Astrocyte of the spinal cord (primary cell): ENCODE measurements around the gene FOXO3.

Source experiments
- DNase-seq: peaks from one replicate; pipeline ENCODE4 v3.0.0; 2011; ENCODE audit warnings: low read depth, low spot score
- H3K4me3 ChIP-seq: 2 replicates; pipeline ENCODE4 v1.5.1; 2011; ENCODE audit warnings: low read depth, mild to moderate bottlenecking, low read length, moderate library complexity
- in situ Hi-C: cut with HindIII; loops from 2 replicates; pipeline ENCODE4 v1.10.0; 2017; ENCODE audit warnings: low sequenced_read_pairs
- TF ChIP-seq, protein P1 (sequence below): IDR thresholded peaks from 2 replicates; pipeline ENCODE4 v1.5.1; 2012; ENCODE audit warnings: low read depth, mild to moderate bottlenecking, low read length, inconsistent platforms

Gene FOXO3

DNA sequence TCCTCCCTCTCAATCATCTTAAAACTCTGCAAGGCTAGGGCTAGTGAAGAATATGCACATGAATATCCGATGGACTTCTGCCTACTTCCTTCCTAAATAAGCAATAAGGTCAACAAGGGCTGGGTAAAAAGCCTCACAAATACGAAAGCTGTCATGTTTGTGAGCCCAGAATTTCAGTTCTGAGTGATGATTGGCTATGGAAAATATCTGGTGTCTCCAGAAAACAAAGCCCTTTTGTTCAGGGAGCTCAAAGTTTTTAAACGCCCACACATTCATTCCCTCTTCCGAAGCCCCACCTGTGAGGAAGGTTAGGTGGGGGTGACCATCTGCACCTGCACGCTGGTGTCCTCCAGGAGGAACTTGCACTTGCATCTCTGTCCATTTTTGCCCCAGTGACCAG is 160.6 kb downstream of the FOXO3 start:
- DNase-seq: no peak
- in situ Hi-C loops: no loop called here
- no peak overlapping the region for H3K4me3 ChIP-seq
- TF ChIP-seq, protein P1, sequence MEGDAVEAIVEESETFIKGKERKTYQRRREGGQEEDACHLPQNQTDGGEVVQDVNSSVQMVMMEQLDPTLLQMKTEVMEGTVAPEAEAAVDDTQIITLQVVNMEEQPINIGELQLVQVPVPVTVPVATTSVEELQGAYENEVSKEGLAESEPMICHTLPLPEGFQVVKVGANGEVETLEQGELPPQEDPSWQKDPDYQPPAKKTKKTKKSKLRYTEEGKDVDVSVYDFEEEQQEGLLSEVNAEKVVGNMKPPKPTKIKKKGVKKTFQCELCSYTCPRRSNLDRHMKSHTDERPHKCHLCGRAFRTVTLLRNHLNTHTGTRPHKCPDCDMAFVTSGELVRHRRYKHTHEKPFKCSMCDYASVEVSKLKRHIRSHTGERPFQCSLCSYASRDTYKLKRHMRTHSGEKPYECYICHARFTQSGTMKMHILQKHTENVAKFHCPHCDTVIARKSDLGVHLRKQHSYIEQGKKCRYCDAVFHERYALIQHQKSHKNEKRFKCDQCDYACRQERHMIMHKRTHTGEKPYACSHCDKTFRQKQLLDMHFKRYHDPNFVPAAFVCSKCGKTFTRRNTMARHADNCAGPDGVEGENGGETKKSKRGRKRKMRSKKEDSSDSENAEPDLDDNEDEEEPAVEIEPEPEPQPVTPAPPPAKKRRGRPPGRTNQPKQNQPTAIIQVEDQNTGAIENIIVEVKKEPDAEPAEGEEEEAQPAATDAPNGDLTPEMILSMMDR: no peak

DNA sequence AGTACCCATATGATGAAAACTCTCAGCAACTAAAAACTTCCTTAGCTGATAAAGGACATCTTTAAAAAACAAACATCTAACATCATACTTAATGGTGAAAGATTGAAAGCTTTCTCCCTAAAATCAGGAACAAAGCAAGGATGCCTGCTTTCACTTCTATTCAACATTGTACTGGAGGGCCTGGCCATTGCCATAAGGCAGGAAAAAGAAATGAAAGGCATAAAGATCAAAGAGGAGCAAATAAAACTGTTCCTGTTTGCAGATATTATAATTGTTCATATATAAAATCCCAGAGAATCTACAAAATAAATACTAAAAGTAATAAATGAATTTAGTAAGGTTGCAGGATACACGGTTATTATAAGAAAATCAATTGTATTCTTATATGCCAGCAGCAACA is 162.9 kb downstream of the FOXO3 start:
- DNase-seq: no peak
- no peak overlapping the region for H3K4me3 ChIP-seq
- in situ Hi-C loops: no loop called here
- TF ChIP-seq, protein P1: no peak

DNA sequence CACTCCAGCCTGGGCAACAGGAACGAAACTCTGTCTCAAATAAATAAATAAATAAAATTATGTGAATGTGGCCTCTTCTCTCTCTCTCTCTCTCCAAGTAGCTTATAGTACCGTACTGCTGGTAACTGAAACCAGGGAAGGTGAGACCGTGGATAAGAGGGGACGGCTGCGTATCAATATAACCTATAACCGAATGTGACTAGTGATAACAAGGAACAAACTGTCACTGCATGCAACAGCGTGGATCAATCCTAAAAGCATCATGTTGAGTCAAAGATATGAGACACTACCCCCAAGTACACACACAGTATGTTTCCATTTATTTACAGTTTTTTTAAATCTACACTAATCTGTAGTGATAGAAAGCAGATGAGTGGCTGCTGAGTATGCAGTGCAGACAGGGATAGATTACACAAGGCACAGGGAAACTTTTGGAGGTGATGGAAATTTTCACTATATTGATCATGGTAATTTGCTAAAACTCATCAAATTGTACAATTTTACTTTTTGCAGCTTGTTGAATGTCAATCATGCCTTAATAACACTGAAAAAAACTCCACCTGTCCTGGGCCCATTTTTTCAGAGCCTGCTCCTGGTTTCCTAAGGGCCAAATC is 166.1 kb downstream of the FOXO3 start:
- DNase-seq: no peak
- in situ Hi-C loops: no loop called here
- H3K4me3 ChIP-seq: no peak overlapping the region
- TF ChIP-seq, protein P1: no peak

DNA sequence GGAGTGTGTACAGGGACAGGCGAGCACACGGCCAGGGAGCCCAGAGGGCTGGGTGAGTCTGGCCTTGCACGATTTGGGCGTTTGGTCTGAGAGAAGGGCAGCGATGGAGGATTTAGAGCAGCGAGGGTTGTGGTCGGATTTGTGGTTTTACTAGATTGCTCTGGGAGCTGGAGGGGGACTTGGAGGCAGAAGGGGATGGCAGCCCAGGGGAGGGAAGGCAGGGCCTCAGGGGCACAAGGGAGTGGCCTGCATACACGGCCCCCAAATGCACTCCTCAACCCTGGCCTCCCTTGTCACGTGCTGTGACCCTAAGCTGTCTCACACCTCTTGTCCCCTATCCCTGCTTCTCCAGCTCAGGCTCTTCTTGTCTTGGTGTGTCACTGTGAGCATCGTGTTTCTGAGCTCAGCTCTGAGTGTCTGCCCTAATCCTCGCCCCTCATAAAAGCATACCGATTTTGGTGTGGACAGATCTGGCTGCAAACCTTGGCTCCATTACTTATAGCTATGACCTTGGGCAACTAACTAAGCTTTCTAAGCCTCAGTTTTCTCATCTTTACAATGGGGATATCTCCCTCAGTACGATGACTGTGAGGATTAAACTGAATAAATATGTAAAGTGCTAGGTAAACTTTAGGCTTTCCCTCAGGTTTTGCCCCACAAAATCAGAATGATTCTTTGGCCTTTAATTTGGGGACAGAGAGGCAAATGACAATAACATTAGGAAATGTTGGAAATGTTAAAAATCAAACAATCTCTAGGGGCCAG is 167.4 kb downstream of the FOXO3 start:
- in situ Hi-C loops: no loop called here
- TF ChIP-seq, protein P1: no peak
- no peak for DNase-seq
- no peak overlapping the region for H3K4me3 ChIP-seq

DNA sequence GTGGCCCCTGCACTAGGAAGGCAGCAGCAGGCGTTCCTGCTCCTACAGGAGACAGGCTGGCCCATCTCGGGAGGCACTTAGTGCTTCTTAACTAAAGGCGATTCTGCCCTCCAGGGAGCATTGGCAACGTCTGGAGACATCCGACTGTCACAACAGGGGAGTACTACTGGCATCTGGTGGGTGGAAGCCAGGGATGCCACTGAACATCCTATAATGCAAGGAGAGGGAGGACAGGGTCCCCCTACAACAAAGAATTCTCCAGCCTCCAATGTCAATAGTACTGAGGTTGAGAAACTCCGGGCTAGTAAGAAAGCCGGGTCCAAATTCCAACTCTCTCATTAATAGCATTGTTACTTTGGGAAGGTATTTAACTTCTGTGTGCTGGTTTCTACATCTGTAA is 168.1 kb downstream of the FOXO3 start:
- in situ Hi-C loops: no loop called here
- TF ChIP-seq, protein P1: no peak
- DNase-seq: no peak
- no peak overlapping the region for H3K4me3 ChIP-seq

DNA sequence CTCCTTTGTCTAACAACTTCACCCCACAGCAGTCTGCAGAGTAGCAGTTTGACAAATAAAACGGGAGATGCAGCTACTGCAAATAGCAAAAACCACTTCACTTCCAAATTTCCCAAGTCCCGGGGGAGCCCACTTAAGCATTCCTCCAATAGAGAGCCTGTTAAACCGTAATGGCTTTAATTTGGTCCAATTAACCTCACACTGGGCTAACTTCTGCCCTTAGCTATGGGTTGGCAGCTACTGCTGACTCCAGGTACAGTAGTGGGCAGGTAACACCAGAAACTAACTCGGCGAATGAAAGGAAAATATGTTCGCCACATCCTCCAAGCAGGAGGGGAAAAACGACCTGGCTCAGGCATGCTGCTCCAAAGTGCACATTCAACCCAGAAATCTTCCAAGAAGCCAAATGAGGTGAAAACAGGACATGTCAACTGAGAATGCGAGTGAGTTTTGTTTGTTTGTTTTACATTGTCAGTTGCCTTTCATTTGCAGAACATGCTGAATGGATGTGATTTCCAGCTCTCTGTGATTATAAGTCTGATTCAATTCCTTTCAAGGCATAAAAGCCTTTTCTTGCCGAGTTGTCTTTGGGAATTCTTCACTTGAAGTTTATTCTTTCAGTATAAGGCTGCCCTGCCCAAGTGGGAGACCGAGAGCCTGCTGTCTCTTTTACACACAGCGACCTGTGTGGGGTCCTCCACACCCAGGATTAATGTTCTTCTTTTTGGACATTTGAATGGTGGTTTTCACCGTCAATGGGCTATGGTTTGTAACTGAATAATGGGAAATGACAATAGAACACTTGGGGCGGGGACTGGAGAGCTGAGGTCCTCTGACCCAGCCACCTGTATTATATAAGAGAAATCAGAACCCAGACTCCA is 170.2 kb downstream of the FOXO3 start:
- TF ChIP-seq, protein P1: no peak
- DNase-seq: no peak
- no peak overlapping the region for H3K4me3 ChIP-seq
- in situ Hi-C loops: no loop called here
